SK-N-SH treated with all-trans-retinoic acid at 6 μM for 48 hours (cell line): ENCODE measurements around the gene CEP44.

Experiments
- POU6F1 ChIP-seq: fragments of 250-450 bp; sonication (Bioruptor Pico); IDR thresholded peaks from 2 replicates; pipeline ENCODE4 v1.8.0; 2021; ENCODE audit warnings: low read depth, mild to moderate bottlenecking, moderate library complexity, borderline replicate concordance
- PPARA ChIP-seq: fragments of 250-450 bp; sonication (Bioruptor Pico); IDR thresholded peaks from 2 replicates; pipeline ENCODE4 v1.5.0; 2020; ENCODE audit warnings: mild to moderate bottlenecking, borderline replicate concordance
- RARB ChIP-seq: fragments of 250-450 bp; sonication (Bioruptor Pico); IDR thresholded peaks from 2 replicates; pipeline ENCODE4 v1.8.0; 2021; ENCODE audit warnings: mild to moderate bottlenecking, moderate library complexity
- SNAI2 ChIP-seq: fragments of 250-450 bp; sonication (Bioruptor Pico); IDR thresholded peaks from 2 replicates; pipeline ENCODE4 v1.5.0; 2020; ENCODE audit warnings: mild to moderate bottlenecking, moderate library complexity
- ZFP3 ChIP-seq: fragments of 250-450 bp; sonication (Bioruptor Pico); IDR thresholded peaks from 2 replicates; pipeline ENCODE4 v1.5.0; 2020; ENCODE audit warnings: mild to moderate bottlenecking, moderate library complexity
- ZNF70 ChIP-seq: fragments of 450-650 bp; formaldehyde crosslinking; IDR thresholded peaks from 2 replicates; pipeline ENCODE4 v1.5.0; 2020; ENCODE audit warnings: mild to moderate bottlenecking, moderate library complexity
- TF ChIP-seq, protein P1 (sequence below): fragments of 250-450 bp; sonication (Bioruptor Pico); IDR thresholded peaks from 2 replicates; pipeline ENCODE4 v1.5.1; 2020; ENCODE audit warnings: low read depth, mild to moderate bottlenecking, moderate library complexity
- TF ChIP-seq, protein P2 (sequence below): fragments of 250-450 bp; sonication (Bioruptor Pico); IDR thresholded peaks from 2 replicates; pipeline ENCODE4 v1.8.0; 2020; ENCODE audit warnings: mild to moderate bottlenecking, moderate library complexity, borderline replicate concordance
- TF ChIP-seq, protein P3 (sequence below): fragments of 250-450 bp; sonication (Bioruptor Pico); IDR thresholded peaks from 2 replicates; pipeline ENCODE4 v1.5.1; 2021; ENCODE audit warnings: mild to moderate bottlenecking, moderate library complexity

GRCh38 chr4:174245714-174246113 is 38.0 kb upstream of the CEP44 start:
- TF ChIP-seq RARB (CRISPR knock-in tag) (no peak), ZFP3 (CRISPR knock-in tag) (no peak), POU6F1 (no peak), SNAI2 (CRISPR knock-in tag) (no peak), PPARA (CRISPR knock-in tag) (no peak), ZNF70 (CRISPR knock-in tag) (no peak)
- TF ChIP-seq, protein P1, sequence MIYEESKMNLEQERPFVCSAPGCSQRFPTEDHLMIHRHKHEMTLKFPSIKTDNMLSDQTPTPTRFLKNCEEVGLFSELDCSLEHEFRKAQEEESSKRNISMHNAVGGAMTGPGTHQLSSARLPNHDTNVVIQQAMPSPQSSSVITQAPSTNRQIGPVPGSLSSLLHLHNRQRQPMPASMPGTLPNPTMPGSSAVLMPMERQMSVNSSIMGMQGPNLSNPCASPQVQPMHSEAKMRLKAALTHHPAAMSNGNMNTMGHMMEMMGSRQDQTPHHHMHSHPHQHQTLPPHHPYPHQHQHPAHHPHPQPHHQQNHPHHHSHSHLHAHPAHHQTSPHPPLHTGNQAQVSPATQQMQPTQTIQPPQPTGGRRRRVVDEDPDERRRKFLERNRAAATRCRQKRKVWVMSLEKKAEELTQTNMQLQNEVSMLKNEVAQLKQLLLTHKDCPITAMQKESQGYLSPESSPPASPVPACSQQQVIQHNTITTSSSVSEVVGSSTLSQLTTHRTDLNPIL (CRISPR knock-in tag): no peak
- TF ChIP-seq, protein P2, sequence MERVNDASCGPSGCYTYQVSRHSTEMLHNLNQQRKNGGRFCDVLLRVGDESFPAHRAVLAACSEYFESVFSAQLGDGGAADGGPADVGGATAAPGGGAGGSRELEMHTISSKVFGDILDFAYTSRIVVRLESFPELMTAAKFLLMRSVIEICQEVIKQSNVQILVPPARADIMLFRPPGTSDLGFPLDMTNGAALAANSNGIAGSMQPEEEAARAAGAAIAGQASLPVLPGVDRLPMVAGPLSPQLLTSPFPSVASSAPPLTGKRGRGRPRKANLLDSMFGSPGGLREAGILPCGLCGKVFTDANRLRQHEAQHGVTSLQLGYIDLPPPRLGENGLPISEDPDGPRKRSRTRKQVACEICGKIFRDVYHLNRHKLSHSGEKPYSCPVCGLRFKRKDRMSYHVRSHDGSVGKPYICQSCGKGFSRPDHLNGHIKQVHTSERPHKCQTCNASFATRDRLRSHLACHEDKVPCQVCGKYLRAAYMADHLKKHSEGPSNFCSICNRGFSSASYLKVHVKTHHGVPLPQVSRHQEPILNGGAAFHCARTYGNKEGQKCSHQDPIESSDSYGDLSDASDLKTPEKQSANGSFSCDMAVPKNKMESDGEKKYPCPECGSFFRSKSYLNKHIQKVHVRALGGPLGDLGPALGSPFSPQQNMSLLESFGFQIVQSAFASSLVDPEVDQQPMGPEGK (CRISPR knock-in tag): no peak
- TF ChIP-seq, protein P3, sequence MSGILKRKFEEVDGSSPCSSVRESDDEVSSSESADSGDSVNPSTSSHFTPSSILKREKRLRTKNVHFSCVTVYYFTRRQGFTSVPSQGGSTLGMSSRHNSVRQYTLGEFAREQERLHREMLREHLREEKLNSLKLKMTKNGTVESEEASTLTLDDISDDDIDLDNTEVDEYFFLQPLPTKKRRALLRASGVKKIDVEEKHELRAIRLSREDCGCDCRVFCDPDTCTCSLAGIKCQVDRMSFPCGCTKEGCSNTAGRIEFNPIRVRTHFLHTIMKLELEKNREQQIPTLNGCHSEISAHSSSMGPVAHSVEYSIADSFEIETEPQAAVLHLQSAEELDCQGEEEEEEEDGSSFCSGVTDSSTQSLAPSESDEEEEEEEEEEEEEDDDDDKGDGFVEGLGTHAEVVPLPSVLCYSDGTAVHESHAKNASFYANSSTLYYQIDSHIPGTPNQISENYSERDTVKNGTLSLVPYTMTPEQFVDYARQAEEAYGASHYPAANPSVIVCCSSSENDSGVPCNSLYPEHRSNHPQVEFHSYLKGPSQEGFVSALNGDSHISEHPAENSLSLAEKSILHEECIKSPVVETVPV (CRISPR knock-in tag): no peak
